GM08714 (cell line): ENCODE measurements around the gene FASTK.

Source experiments
- H3K4me3 ChIP-seq: fragments of 200-500 bp; sonication (Bioruptor generic); 2 replicates; pipeline ENCODE4 v1.5.1; 2014; ENCODE audit warnings: mild to moderate bottlenecking, low read length, inconsistent platforms
- ZNF274 ChIP-seq: IDR thresholded peaks from 2 replicates; pipeline ENCODE4 v1.6.1; 2012; ENCODE audit warnings: mild to moderate bottlenecking, low read depth, low read length

Gene FASTK

GRCh38 chr7:151085691-151086620 lies 5.3 kb upstream of the FASTK start, which contains the start of gene AGAP3:
Gene AGAP3 (plus strand): TSS chr7:151086475. CDS start chr7:151086742, 267 bp downstream.
- peak within 1 kb of the TSS; percentile 90 for H3K4me3 ChIP-seq
- no peak for TF ChIP-seq ZNF274

GRCh38 chr7:151085329-151085690 lies 4.7 kb upstream of the FASTK start:
- TF ChIP-seq ZNF274: no peak
- H3K4me3 ChIP-seq: peak overlapping the region; percentile 54; the same call in 1 of the 2 replicates

DNA sequence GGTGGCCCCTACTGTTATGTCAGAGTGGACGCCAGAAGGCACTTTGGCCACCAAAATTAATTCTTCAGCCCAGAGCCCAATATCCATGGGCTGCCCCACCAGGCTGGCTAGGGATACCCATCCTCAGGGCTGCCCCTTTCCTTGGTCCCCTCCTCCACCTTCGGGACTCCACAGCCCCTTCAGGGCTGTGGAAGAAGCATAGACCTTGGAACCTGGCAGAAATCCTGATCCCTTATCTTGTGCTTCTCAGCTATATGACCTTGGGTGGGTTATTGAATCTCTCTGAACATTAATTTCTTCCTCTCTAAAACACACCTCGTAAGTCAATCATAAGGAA lies 3.2 kb upstream of the FASTK start:
- peak overlapping the region; percentile 90; the same call in 1 of the 2 replicates for H3K4me3 ChIP-seq
- TF ChIP-seq ZNF274: no peak

DNA sequence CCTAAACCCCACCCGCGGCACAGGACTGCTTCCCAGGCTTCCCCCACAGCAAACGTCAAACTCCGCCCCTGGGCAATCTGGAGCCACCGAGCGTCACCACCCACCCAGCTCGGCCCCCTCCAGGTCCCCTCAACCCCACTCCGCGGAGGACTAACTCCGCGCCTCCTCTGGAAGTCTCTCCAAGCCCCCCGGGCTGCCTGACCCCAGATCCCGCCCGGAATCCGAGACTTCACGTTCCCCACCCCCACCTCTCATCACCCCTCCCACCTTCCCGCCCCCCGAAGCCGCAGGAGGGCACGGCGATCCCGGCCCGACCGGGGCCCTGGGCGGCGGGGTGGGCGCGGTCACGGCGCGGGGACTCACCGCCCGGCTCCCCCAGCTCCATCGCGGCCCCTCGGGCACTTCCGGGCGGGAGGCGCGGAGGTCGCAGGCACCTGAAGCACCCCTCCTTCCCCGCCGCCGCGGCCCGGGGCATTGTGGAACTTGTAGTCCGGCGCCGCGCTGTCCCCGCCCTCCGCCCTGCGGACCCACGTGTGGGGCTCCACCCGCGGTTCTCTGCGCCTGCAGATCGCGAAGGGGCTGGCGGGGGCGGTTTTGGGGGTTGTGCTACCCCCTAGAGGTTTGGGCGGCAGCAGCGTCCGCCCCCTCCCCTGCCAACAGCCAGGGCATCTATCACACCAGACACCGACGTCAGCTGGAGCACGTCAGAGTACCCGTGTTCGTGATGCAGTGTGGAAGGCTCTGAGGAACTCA lies 2.6 kb upstream of the FASTK start, which contains the start of gene TMUB1:
TMUB1 (minus strand) TSS at position 423 of the 753 bp plus-strand sequence. CDS start 930 bp downstream, outside the sequence.
- TF ChIP-seq ZNF274: no peak
- peak within 1 kb of the TSS; percentile 90 for H3K4me3 ChIP-seq

DNA sequence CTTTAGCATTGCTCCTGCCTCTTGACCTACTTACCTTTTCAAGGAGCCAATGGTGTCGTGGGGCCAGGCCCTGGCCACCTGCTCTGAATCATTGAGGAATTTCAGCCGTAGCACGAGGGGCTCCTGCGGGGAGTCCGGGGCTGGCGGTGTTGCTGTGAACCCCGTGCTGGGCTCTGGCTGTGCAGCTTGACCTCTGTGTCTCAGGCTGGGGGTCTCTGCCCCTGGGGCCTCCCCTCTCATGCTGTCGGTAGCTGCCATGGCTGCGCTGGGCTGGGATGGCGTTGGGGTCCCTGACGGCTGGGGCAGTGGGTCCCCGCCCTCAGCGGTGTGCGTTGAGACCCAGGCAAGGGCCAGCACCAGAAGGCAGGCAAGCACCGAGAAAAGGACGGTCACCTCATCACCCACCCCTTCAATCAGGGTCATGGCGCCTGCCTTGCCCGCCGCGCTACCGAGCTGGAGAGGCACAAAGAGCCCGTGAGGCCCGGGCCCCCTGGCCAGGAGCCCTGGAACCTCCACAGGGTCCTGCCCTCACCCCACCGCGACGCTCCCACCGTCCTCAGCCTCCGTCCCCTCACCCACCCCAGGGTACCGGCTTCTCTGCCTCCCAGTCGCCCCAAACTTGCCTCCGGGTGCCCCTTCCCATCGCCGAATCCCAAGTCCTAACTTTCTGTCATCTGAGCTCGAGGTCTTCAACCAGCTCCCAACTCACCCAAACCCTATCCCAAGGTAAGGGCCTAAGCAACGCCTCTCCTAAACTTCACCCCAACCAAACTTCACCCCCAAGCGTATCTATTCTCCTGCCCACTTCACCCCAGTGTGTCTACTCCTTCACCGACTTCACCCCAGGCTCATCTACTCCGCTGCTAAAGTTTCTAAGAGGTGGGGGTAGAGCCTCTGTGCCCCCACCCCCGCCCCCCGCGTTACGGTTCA lies 1.8 kb upstream of the FASTK start:
- H3K4me3 ChIP-seq: peak overlapping the region; percentile 90
- no peak for TF ChIP-seq ZNF274

- no peak for TF ChIP-seq ZNF274
- peak overlapping the region; percentile 29; the same call in 1 of the 2 replicates for H3K4me3 ChIP-seq
These were observed 827 bp upstream of the FASTK start for GRCh38 chr7:151081170-151082101.

- no peak for TF ChIP-seq ZNF274
- H3K4me3 ChIP-seq: peak overlapping the region; percentile 69
These were observed 515 bp downstream of the FASTK start for GRCh38 chr7:151080067-151080521.

- peak overlapping the region; percentile 69 for H3K4me3 ChIP-seq
- no peak for TF ChIP-seq ZNF274
These were observed 1.3 kb downstream of the FASTK start for GRCh38 chr7:151079199-151079910.

DNA sequence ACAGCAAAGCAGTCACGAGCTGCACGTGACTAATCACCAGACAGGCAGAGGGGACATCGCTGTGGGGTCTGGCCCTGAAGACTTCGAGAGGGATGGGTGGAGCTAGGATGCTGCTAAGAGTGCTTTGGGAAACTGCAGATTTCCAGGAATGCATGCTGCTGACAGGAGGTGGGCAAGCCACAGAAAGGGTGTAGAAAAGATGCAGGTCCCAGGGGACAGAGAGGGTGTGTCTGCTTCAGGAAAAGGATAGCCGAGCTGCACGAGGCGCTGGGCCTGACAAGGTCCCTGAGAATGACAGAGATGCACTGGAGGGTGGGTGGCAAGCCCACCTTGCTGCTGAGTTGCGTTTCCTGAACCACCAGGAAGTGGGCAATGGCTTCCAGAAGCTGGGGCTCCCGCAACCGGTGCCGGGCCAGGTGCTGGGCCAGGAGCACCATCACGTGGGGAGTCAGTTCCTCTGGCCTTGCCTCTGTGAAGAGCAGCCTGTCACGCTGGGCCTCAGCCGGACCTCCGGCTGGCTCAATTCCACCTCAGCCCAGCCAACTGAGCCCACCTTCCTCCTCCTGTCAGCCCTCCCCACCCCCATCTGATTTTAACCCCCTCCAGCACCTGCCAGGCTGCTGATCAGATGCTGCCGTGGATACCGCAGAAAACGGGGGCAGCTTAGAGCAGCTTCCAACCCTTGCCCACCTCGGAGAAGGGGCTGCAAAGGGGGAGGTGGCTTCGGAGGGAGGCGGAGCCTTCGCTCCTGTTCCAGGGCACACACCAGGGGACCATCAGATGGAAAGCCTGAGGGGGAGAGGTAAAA lies 2.2 kb downstream of the FASTK start:
- no peak overlapping the region for H3K4me3 ChIP-seq
- no peak for TF ChIP-seq ZNF274

DNA sequence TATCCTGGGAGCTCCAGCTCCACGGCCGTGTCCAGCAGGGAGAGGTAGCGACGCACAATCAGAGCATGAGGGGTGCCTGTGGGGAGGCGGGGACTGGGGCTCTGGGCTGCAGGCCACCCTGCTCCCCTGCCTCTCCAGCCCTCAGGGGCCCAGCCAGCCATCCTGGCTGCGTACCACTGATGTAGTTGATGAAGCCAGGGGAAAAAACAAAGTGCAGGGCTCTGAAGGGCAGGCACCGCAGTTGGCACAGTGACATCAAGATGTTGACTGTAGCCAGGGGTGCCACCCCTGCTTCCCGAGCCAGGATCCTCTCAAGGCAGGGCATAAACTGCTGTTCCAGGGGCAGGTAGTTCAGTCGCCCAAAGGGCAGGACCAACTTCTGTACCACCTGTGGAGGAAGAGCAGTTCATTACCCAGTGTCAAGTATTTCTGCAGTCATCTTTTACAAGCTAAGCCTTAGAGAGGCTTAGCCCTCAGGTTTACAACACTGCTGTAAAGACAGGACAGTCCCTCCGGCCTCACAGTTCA lies 2.8 kb downstream of the FASTK start:
- H3K4me3 ChIP-seq: no peak overlapping the region
- TF ChIP-seq ZNF274: no peak
